B cell (primary cell): ENCODE measurements around the gene SLC10A6. TPM values are rescaled to one million over a fixed set of nuclear protein-coding genes. Genes with fewer than 3 reads are reported as not detected.

ENCODE experiments used
- ATAC-seq: fragments of 200-7000 bp; cut with Tn5 transposase; one replicate; pipeline ENCODE4 v1.10.0; 2021; ENCODE audit warnings: low read depth, mild to moderate bottlenecking, moderate number of reproducible peaks, moderate library complexity
- CTCF ChIA-PET: fragments of 350-600 bp; sonication (Branson Sonifier 250); formaldehyde crosslinking; loops from one replicate; lab custom pipeline; 2021; ENCODE audit warnings: antibody characterized with exemption, inconsistent platforms; lab: Charles Lee
- POLR2A ChIA-PET: fragments of 350-600 bp; sonication (Branson Sonifier 250); formaldehyde crosslinking; loops from one replicate; lab custom pipeline; 2021; ENCODE audit warnings: antibody characterized with exemption; lab: Charles Lee
- DNase-seq: peaks from one replicate; pipeline ENCODE4 v3.0.0; 2013
- H2AFZ ChIP-seq: 2 replicates; pipeline ENCODE4 v1.6.1; 2012; ENCODE audit warnings: mild to moderate bottlenecking, low read depth, low read length; ENCODE audit not compliant: insufficient read depth, poor library complexity, severe bottlenecking
- H3K27ac ChIP-seq, 2 donors: 1 replicate in 1 of 2; 2 replicates in 1 of 2; pipeline ENCODE4 v1.5.1; 2012 to 2013; ENCODE audit warnings: low read length in 2 of 2, mild to moderate bottlenecking in 2 of 2, moderate library complexity in 1 of 2
- H3K27me3 ChIP-seq, 4 experiments: fragments of 200-600 bp in 1 of 4; sonication (generic) in 1 of 4; replicated peaks in 1 of 4; 1 replicate in 2 of 4; 2 replicates in 2 of 4; pipeline versions ENCODE4 v1.6.1 to v1.7.0; 2013 to 2016; ENCODE audit warnings: low read length in 3 of 4, mild to moderate bottlenecking in 2 of 4, mixed read lengths in 1 of 4, moderate library complexity in 1 of 4; ENCODE audit not compliant: insufficient read depth in 4 of 4, control insufficient read depth in 3 of 4; ENCODE audit errors: control extremely low read depth in 1 of 4
- H3K36me3 ChIP-seq, 2 experiments: replicated peaks in 1 of 2; 1 replicate in 1 of 2; 2 replicates in 1 of 2; pipeline versions ENCODE4 v1.6.1 to v1.7.1; 2013; ENCODE audit warnings: low read length in 1 of 2; ENCODE audit not compliant: insufficient read depth in 2 of 2, control insufficient read depth in 1 of 2; ENCODE audit errors: control extremely low read depth in 1 of 2, extremely low read depth in 1 of 2
- H3K4me1 ChIP-seq, 2 donors: fragments of 200-600 bp in 1 of 2; sonication (generic) in 1 of 2; 1 replicate in 1 of 2; 2 replicates in 1 of 2; pipeline versions ENCODE4 v1.5.1 to v1.6.1; 2013 to 2017; ENCODE audit warnings: low read length in 2 of 2; ENCODE audit not compliant: control insufficient read depth in 2 of 2, insufficient read depth in 2 of 2
- H3K4me2 ChIP-seq: replicated peaks from 2 replicates; pipeline ENCODE3; 2012; ENCODE audit warnings: mild to moderate bottlenecking, low read depth, low read length; ENCODE audit not compliant: poor library complexity, severe bottlenecking
- H3K4me3 ChIP-seq, 5 experiments: fragments of 200-600 bp in 1 of 5; sonication (generic) in 1 of 5; 1 replicate in 3 of 5; 2 replicates in 2 of 5; pipeline versions ENCODE4 v1.5.1 to v1.7.0; 2011 to 2016; ENCODE audit warnings: low read length in 4 of 5, mild to moderate bottlenecking in 4 of 5, low read depth in 2 of 5, control low read depth in 1 of 5, moderate library complexity in 1 of 5; ENCODE audit not compliant: insufficient read depth in 1 of 5; ENCODE audit errors: control extremely low read depth in 1 of 5, extremely low read depth in 1 of 5
- H3K79me2 ChIP-seq: fragments of 200-600 bp; sonication (generic); one replicate; pipeline ENCODE4 v1.6.0; 2016; ENCODE audit warnings: low read length; ENCODE audit not compliant: control insufficient read depth, insufficient read depth
- H3K9ac ChIP-seq: fragments of 200-600 bp; sonication (generic); 2 replicates; pipeline ENCODE4 v1.6.1; 2017; ENCODE audit warnings: mild to moderate bottlenecking, low read length, moderate library complexity
- H3K9me3 ChIP-seq, 3 donors: one replicate each; pipeline versions ENCODE4 v1.6.1 to v1.7.1; 2013; ENCODE audit warnings: low read length in 2 of 3; ENCODE audit not compliant: control insufficient read depth in 2 of 3, insufficient read depth in 1 of 3; ENCODE audit errors: control extremely low read depth in 1 of 3
- H4K20me1 ChIP-seq: 2 replicates; pipeline ENCODE4 v1.6.0; 2012; ENCODE audit warnings: mild to moderate bottlenecking, low read length; ENCODE audit not compliant: insufficient read depth, control insufficient read depth, poor library complexity, severe bottlenecking
- H3K27ac Mint-ChIP-seq: one replicate; pipeline ENCODE4 v1.8.0; 2021; ENCODE audit warnings: mixed read lengths
- H3K27me3 Mint-ChIP-seq: one replicate; pipeline ENCODE4 v1.8.0; 2021; ENCODE audit warnings: mixed read lengths
- H3K4me1 Mint-ChIP-seq: one replicate; pipeline ENCODE4 v1.8.0; 2021; ENCODE audit warnings: mixed read lengths
- H3K4me3 Mint-ChIP-seq: one replicate; pipeline ENCODE4 v1.8.0; 2021; ENCODE audit warnings: mixed read lengths
- H3K9me3 Mint-ChIP-seq: one replicate; pipeline ENCODE4 v1.8.0; 2022; ENCODE audit warnings: mixed read lengths; ENCODE audit not compliant: insufficient read depth
- EZH2 ChIP-seq: IDR thresholded peaks from 2 replicates; pipeline ENCODE4 v1.6.1; 2012; ENCODE audit warnings: borderline replicate concordance, low read depth, mild to moderate bottlenecking, moderate library complexity, low read length; ENCODE audit not compliant: insufficient read depth, poor library complexity, severe bottlenecking
- WGBS: methylation state at CpG from one replicate; pipeline ENCODE4 v1.1.5; 2013; ENCODE audit warnings: missing lambda C conversion rate; ENCODE audit not compliant: insufficient coverage; 5-methylcytosine and 5-hydroxymethylcytosine counted together
- intact Hi-C: fragments of 100-400 bp; cut with micrococcal nuclease; formaldehyde crosslinking; loops from one replicate; pipeline ENCODE4 v1.10.0; 2022
- polyA plus RNA-seq: library from polyadenylated mRNA; depleted of rRNA; stranded (reverse); fragments of >200 nt; gene quantifications from 2 replicates; pipeline ENCODE4 v1.2.3, GENCODE V29; 2012
- total RNA-seq, 2 donors: library from RNA; stranded (reverse); fragments of 120-200 nt in 1 of 2; gene quantifications; 1 replicate in 1 of 2; 2 replicates in 1 of 2; pipeline versions ENCODE4 v1.2.3 to v1.2.4, GENCODE V29; 2013 to 2022
- TF ChIP-seq, protein P1 (sequence below): fragments of 200-600 bp; IDR thresholded peaks from one replicate; pipeline ENCODE4 v1.8.0; 2022; ENCODE audit warnings: antibody characterized with exemption, mild to moderate bottlenecking

The SLC10A6 gene
- total and polyA plus RNA-seq, 2 donors (not counting 1 experiment from before 2014, with no cell fraction given) = not detected

DNA sequence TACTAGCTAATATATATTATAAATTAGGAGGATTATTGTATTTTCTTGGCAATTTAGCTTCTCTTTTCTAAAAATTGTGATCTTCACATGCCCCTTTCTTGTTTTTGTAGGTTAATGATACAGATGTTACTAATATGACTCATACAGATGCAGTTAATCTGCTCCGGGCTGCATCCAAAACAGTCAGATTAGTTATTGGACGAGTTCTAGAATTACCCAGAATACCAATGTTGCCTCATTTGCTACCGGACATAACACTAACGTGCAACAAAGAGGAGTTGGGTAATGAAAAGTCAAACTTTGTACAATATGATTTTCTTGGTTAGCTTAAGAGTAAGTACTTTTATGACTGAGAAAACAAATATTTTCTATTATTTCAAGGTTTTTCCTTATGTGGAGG lies 74.1 kb downstream of the SLC10A6 start:
- ATAC-seq (no peak), DNase-seq (no peak)
- no peaks in the 10 kb centered on the region for H3K36me3 ChIP-seq
- no peak overlapping the region for H3K4me3 ChIP-seq
- ChIA-PET POLR2A (no interaction called here), CTCF (no interaction called here)
- H3K27ac ChIP-seq = no peak overlapping the region
- no peak overlapping the region for H3K4me3 Mint-ChIP-seq
- H3K4me1 ChIP-seq = no peaks in the 10 kb centered on the region
- H3K4me2 ChIP-seq = no peak overlapping the region
- H3K9me3 ChIP-seq = no peaks in the 10 kb centered on the region
- TF ChIP-seq EZH2 = no peak
- TF ChIP-seq, protein P1, sequence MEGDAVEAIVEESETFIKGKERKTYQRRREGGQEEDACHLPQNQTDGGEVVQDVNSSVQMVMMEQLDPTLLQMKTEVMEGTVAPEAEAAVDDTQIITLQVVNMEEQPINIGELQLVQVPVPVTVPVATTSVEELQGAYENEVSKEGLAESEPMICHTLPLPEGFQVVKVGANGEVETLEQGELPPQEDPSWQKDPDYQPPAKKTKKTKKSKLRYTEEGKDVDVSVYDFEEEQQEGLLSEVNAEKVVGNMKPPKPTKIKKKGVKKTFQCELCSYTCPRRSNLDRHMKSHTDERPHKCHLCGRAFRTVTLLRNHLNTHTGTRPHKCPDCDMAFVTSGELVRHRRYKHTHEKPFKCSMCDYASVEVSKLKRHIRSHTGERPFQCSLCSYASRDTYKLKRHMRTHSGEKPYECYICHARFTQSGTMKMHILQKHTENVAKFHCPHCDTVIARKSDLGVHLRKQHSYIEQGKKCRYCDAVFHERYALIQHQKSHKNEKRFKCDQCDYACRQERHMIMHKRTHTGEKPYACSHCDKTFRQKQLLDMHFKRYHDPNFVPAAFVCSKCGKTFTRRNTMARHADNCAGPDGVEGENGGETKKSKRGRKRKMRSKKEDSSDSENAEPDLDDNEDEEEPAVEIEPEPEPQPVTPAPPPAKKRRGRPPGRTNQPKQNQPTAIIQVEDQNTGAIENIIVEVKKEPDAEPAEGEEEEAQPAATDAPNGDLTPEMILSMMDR = no peak
- H3K9ac ChIP-seq = no peak overlapping the region
- no peaks in the 10 kb centered on the region for H3K9me3 Mint-ChIP-seq
- no peaks in the 10 kb centered on the region for H3K79me2 ChIP-seq
- peaks cover 4% of the 10 kb centered on the region for H3K27me3 Mint-ChIP-seq
- no peaks in the 10 kb centered on the region for H3K27me3 ChIP-seq
- WGBS = no CpG with 5 or more reads among the region's 4 CpGs
- intact Hi-C loops = no loop called here
- H3K27ac Mint-ChIP-seq = no peak overlapping the region
- H3K4me1 Mint-ChIP-seq = no peaks in the 10 kb centered on the region
- H2AFZ ChIP-seq = no peak overlapping the region
- H4K20me1 ChIP-seq = no peaks in the 10 kb centered on the region

Other genes starting within 250 kb of the SLC10A6 start
- gene C4orf36, start 43.0 kb upstream of the SLC10A6 start, total RNA-seq = 0.85 TPM in 1 of 2 replicates, not detected in the other
- 0.24 and 0.36 TPM in 2 replicates for gene C4orf36, start 43.0 kb upstream of the SLC10A6 start, polyA plus RNA-seq
- gene AFF1, start 85.6 kb upstream of the SLC10A6 start, total RNA-seq = 135 and 145 TPM in 2 replicates
- gene AFF1, start 85.6 kb upstream of the SLC10A6 start, polyA plus RNA-seq = 15.3 and 21.7 TPM in 2 replicates